Myocyte (in vitro differentiated cells): Measurements from ENCODE around the gene OPCML. TPM values are rescaled to one million over a fixed set of nuclear protein-coding genes. Genes with fewer than 3 reads are reported as not detected.

Experiments used
- DNase-seq: peaks from one replicate; pipeline ENCODE4 v3.0.0-alpha.2; 2012; ENCODE audit warnings: low read depth
- total RNA-seq: library from RNA; depleted of rRNA; stranded (reverse); fragments of >200 nt; gene quantifications from 2 replicates; pipeline ENCODE4 v1.2.3, GENCODE V29; 2014

The OPCML gene
- total RNA-seq, 1 donor from 2014 or later: not detected

DNA sequence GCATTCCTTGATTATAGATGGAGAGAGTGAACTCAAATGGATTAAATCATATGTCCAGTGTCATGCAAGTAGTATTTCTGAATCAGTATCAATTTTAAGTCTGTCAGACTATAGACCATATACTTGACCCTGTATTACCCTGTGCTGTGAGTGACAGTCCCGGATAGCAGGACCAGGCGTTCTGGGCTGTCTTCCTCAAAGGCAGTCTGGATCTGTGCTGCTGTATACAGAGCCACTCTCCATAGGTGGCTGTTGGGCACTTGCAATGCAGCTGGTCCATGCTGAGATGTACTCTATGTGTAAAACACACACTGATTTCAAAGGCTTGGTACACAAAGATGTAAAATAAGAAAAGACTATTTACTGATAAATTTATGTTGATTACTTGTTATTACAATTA is 294.3 kb downstream of the OPCML start:
- DNase-seq: no peak

GRCh38 chr11:133235381-133235780 is 296.9 kb downstream of the OPCML start:
- DNase-seq: no peak

GRCh38 chr11:133234883-133235282 is 297.4 kb downstream of the OPCML start:
- DNase-seq: no peak

DNA sequence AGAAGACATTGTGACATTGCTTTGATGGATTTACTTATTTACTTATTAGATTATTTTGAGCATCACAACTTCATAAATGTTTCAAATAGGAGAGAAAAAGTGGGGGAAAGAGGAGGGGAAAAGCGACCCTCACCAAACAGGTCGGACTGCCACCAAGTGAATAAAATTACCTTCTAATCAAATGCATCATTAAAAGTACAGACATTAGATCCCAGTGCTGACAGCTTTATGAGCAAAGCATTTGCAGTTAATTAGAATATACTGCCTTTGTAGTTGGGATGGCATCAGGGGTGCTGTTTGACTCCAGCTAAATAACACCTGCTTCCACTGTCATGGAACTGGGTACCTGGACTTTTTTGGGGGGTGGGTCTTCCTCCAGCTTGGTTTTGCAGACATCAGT is 299.6 kb downstream of the OPCML start:
- no peak for DNase-seq

DNA sequence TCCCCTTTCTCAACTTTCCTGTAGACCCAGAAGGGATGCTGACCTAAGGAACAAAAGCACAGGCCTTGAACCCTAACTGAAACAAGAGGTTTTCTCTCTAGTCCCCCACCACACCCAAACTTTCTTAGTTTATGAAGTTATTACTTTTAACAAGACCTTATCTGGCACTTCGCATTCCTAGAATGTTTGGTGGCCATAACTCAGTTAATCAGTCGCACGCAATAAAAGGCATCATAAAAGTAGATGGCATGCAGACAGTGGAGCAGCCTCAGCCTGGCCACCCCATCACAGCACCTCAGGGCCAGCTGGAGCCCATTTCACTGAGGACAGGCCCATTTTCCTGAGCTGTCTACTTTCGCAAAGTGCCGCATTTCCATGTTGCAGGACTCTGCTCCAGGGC is 301.9 kb downstream of the OPCML start:
- DNase-seq: no peak

DNA sequence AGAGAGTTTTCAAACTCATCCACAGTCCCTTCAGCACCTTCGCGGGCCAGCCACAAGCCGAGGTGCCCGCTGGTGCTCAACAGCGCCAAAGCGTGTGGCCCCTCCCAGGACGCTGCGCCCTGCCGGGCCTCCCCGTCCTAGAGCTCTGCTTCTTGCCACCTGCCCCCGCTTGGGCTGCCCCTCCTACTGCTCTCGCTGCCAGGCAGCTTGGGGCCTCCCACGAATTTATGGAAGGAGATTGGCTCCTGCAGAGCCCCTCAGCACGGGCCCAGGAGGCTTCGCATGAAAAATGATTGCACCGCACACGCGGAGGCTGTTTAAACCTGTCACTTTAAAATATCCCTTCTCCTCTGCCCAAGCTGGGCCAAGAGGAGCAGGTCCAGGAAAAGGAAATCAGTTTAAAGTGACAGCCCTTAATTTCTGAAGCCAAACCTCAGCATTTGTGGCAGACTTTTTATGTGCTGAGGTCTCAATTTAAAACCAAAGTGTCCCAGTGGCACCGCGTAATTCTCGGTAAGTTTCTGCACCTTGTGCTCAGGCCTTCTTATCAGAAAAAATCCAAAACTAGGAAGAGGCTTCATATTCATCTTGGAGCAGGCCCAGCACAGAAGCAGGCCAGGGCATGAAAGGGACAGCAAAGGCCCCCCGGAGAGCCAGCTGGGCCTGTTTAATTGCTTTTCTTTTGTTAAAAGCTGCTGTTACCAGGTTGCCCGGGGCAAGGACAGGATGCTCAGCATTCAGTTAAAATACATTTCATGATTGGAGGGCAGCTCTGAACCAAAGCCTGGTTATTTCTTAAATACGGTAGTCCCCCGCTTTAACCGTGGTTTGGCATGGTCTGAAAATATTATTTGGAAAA is 303.6 kb downstream of the OPCML start:
- no peak for DNase-seq

DNA sequence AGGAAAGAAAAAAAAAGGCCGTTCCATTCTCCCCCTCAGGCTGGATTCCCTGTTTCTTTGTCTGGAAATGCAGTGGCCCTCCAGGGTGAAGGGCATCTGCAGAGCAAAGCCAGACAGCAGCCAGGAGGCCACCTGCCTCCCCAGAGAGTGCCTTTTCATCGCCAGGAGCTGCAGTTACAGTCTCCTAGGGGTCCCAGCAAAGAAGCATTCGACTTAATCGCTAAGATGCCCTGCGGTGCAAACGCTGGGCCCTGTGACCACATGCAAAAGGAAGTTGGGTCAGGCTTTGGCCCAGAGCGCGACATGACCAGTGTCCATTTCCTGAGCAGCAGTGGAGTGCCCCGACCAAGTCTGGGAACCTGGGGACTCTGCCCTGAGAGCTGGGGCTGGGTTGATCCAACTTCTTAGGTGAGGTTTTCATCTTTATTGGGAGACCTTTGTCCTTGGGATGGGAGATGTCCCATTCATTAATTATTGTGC is 304.6 kb downstream of the OPCML start:
- DNase-seq: no peak

- DNase-seq: no peak
Measured at GRCh38 chr11:133224271-133224670, 308.0 kb downstream of the OPCML start.

DNA sequence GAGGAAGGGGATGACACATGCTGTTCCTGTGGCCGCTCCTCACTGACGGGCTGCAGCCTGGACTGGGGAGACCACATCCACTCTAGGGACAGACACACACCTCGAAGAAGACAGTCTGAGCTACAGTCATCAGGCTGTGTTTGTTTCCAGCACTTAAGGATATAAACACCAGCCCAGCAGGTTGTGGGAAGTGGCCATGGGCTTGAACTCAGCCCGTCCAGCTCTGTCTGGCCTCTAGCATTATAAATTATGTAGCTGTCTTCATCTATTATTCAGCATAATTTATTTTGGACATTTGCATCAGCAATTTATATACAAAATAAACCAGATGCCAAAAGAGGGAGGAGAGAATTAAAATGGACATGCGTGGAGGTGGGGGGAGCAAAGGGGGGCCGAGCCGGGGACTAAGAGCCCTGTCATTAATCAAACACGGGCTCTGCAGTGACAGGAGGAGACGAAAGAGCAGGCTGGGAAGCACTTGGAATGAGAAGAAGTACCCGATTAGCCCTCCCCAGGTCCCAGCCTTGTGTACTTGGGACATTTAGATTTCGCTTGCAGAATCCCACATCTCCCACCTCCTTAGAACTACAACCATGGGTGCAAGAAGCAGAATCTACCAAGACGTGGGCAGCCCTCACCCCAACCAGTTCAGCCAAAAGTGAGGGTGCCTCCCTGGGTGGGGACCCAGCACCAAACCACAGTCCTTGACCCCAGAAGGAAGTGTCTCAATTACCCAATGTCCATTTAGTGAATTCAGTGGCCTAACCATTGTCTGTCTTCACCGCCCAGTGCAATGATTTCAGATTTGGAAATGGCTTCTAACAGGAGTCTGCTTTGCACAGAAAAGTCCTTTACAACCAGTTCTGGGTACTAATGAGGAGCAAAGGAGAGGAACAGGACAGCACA is 309.6 kb downstream of the OPCML start:
- no peak for DNase-seq

- no peak for DNase-seq
Measured at GRCh38 chr11:133219543-133219942, 312.8 kb downstream of the OPCML start.

- DNase-seq: no peak
Measured at GRCh38 chr11:133216813-133217212, 315.5 kb downstream of the OPCML start.

DNA sequence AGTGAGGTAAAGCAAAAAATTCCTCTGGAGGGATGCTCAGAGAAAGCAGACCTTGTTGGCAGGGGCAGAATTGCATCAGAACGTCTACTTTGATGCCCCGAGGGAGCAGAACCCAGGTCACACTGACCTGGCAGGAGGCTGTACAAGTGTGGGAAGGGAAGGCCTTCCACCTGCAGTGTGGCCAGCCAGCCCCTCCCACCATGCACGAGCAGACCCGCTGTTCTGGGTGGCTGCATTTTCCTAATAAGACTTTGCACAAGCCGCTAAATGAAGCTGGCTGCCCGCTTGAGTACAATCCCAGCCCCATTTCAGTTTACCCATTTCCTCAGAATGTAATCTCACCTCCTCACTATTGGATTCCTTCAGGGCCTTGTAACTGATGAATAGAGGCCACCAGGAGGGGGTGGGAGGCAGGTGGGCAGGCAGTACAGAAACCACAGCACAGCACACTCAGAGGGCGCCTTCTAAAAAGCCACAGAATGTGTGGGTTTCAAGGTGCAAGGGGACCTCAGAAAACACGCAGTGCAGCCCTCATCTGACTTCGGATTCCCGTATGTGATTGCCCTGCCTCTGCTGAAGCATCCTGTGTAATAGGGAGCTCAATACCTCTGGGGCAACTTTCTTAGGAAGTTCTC is 316.6 kb downstream of the OPCML start:
- DNase-seq: no peak

- DNase-seq: no peak
Measured at GRCh38 chr11:133214646-133215045, 317.7 kb downstream of the OPCML start.

DNA sequence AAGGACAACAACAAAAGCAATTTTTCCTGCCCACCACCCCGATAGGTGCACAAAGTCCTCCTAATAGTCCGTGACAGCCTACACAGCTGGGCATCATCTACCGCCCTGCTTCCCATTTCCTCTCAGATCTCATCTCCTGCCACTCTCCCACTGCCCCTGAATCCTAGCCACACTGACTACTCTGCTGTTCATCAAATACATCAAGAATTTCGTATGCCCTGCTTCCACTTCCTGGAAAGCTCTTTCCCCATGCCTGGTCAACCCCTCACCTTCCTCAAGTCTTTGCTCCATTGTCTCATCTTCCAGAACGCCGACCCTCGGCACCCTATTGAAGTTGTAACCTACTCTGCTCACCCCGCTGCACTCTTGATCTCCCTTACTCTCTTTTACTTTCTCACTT is 320.1 kb downstream of the OPCML start:
- no peak for DNase-seq

DNA sequence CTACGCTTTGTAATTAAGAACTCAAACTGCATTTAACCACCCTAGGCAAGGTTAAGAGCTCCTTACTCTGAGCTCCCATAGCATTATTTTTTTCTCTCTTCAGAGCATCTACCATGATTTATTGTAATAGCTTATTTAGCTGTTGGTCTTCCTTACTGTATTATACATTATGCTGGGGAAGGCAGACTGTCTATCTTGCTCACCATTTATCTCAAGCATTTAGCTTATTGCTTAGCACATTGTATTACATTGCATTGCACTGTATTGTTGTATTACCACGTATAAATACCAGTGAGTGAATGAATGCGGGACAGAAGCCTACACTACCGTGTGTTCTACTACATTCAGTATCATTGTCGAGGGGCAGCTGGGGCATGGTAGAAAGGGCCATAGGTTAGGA is 324.3 kb downstream of the OPCML start:
- DNase-seq: no peak

DNA sequence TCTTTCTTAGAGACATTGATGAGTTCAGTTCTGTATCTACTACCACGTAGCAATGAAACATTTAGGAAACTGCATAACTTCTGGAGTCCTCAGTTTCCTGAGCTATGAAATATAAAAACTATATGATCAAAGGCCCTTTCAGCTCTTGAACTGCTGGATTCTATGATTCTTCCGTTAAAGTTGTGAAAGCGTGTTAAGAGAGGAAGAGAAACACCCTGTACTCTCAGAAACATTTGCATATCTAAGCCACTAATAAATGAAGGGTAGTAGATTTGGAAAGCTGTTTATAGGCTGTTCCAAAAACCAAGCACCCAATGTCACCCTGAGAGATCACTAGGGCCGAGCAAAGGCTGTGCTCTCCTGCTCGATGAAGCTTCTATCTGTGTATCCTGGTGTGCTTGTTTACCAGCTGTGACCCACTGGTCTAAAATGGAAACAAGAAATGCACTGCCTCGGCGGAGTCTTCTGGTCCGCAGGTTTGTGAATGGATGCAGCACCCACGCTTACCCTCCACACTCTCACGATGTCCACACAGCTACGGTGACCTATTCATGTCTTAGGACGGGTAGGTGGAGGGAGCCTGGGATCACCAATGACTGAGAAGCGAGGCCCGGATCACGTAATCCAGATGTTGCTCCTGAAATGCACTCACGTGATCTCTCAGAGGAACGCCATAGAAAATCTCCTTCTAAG is 325.8 kb downstream of the OPCML start:
- no peak for DNase-seq

GRCh38 chr11:133204158-133204557 is 328.1 kb downstream of the OPCML start:
- DNase-seq: no peak

DNA sequence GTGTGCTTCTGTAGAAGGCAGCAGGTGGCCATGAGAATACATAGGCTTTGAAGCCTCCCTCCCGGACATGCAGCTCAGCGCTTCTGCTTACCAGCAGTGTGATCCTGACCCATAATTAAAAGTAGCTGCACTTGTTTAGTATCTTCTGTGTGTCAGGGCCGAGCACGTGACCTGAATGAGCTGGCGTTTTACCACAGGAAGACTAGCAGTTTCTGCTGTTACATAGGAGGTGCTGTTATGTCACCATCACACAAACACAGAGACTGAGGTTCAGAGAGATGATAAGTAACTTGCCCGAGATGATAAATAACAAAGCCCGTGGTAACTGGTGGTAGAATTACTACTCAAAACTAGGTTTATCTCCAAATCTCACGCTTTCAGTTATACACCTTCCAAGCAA is 329.5 kb downstream of the OPCML start:
- DNase-seq: no peak

GRCh38 chr11:133198438-133198837 is 333.9 kb downstream of the OPCML start:
- no peak for DNase-seq

GRCh38 chr11:133197425-133197824 is 334.9 kb downstream of the OPCML start:
- no peak for DNase-seq

GRCh38 chr11:133191931-133192330 is 340.4 kb downstream of the OPCML start:
- no peak for DNase-seq
